Trophoblast cell (in vitro differentiated cells and primary cell): ENCODE data around the gene SAP30L.
A peak's percentile ranks its signal among the peaks of the same experiment; 100 is the strongest.

Source experiments
- DNase-seq, 2 donors: peaks; one replicate each; pipeline ENCODE4 v3.0.0-alpha.2; 2016
- H2AFZ ChIP-seq: 2 replicates; pipeline ENCODE4 v1.6.1; 2013; ENCODE audit warnings: low read length, moderate library complexity, mild to moderate bottlenecking; ENCODE audit not compliant: insufficient read depth, poor library complexity
- H2AK5ac ChIP-seq: 2 replicates; pipeline ENCODE4 v1.6.1; 2013; ENCODE audit warnings: mild to moderate bottlenecking, low read length
- H2BK120ac ChIP-seq: 2 replicates; pipeline ENCODE4 v1.6.1; 2013; ENCODE audit warnings: low read length, mild to moderate bottlenecking, moderate library complexity; ENCODE audit not compliant: insufficient read depth, poor library complexity
- H2BK12ac ChIP-seq: 2 replicates; pipeline ENCODE4 v1.6.1; 2013; ENCODE audit warnings: mild to moderate bottlenecking, low read length, moderate library complexity
- H2BK5ac ChIP-seq: 2 replicates; pipeline ENCODE4 v1.6.1; 2013; ENCODE audit warnings: low read length, low read depth, moderate library complexity, mild to moderate bottlenecking; ENCODE audit not compliant: poor library complexity
- H3K14ac ChIP-seq: 2 replicates; pipeline ENCODE4 v1.6.1; 2013; ENCODE audit warnings: mild to moderate bottlenecking, low read length
- H3K18ac ChIP-seq: 2 replicates; pipeline ENCODE4 v1.6.1; 2013; ENCODE audit warnings: mild to moderate bottlenecking, low read length
- H3K23ac ChIP-seq: 2 replicates; pipeline ENCODE4 v1.6.1; 2013; ENCODE audit warnings: low read length
- H3K27ac ChIP-seq: 2 replicates; pipeline ENCODE4 v1.5.1; 2013; ENCODE audit warnings: low read depth, mild to moderate bottlenecking, inconsistent platforms, low read length, moderate library complexity
- H3K27me3 ChIP-seq: 2 replicates; pipeline ENCODE4 v1.6.1; 2013; ENCODE audit warnings: inconsistent platforms, mild to moderate bottlenecking, low read length, moderate library complexity; ENCODE audit not compliant: insufficient read depth
- H3K36me3 ChIP-seq, 2 experiments: 1 replicate in 1 of 2; 2 replicates in 1 of 2; pipeline ENCODE4 v1.6.1; 2013; ENCODE audit warnings: low read length in 2 of 2, mild to moderate bottlenecking in 2 of 2, moderate library complexity in 1 of 2; ENCODE audit not compliant: insufficient read depth in 2 of 2, control insufficient read depth in 1 of 2
- H3K4ac ChIP-seq: 2 replicates; pipeline ENCODE4 v1.6.1; 2013; ENCODE audit warnings: low read depth, mild to moderate bottlenecking, low read length, moderate library complexity
- H3K4me1 ChIP-seq, 2 experiments: 1 replicate in 1 of 2; 2 replicates in 1 of 2; pipeline ENCODE4 v1.6.1; 2013; ENCODE audit warnings: low read length in 2 of 2, mild to moderate bottlenecking in 2 of 2, moderate library complexity in 1 of 2; ENCODE audit not compliant: insufficient read depth in 2 of 2, control insufficient read depth in 1 of 2
- H3K4me2 ChIP-seq: 2 replicates; pipeline ENCODE4 v1.6.1; 2013; ENCODE audit warnings: inconsistent platforms, mild to moderate bottlenecking, low read length, moderate library complexity
- H3K4me3 ChIP-seq: 2 replicates; pipeline ENCODE4 v1.5.1; 2013; ENCODE audit warnings: mild to moderate bottlenecking, low read depth, low read length, inconsistent platforms
- H3K79me1 ChIP-seq: one replicate; pipeline ENCODE4 v1.6.1; 2013; ENCODE audit warnings: low read length
- H3K79me2 ChIP-seq: 2 replicates; pipeline ENCODE4 v1.6.1; 2013; ENCODE audit warnings: low read length, mild to moderate bottlenecking; ENCODE audit not compliant: control insufficient read depth, insufficient read depth, poor library complexity
- H3K9ac ChIP-seq: 2 replicates; pipeline ENCODE4 v1.6.1; 2013; ENCODE audit warnings: mild to moderate bottlenecking, low read length
- H3K9me3 ChIP-seq: 2 replicates; pipeline ENCODE4 v1.6.1; 2013; ENCODE audit warnings: low read depth, mild to moderate bottlenecking, control low read depth, inconsistent platforms, low read length; ENCODE audit not compliant: insufficient read depth
- H4K12ac ChIP-seq: 2 replicates; pipeline ENCODE4 v1.6.1; 2013; ENCODE audit warnings: low read depth, mild to moderate bottlenecking, low read length, moderate library complexity
- H4K8ac ChIP-seq: 2 replicates; pipeline ENCODE4 v1.6.1; 2013; ENCODE audit warnings: low read depth, mild to moderate bottlenecking, low read length, moderate library complexity
- H4K91ac ChIP-seq: one replicate; pipeline ENCODE4 v1.6.1; 2013; ENCODE audit warnings: low read depth, mild to moderate bottlenecking, low read length, moderate library complexity
- WGBS: extraction: QIAGEN DNeasy Blood & Tissue Kit; methylation state at CpG from one replicate; pipeline ENCODE4 v1.1.7; 2013; ENCODE audit warnings: missing lambda C conversion rate; ENCODE audit not compliant: insufficient read length, insufficient coverage; ENCODE audit errors: extremely low coverage; 5-methylcytosine and 5-hydroxymethylcytosine counted together

Gene SAP30L

DNA sequence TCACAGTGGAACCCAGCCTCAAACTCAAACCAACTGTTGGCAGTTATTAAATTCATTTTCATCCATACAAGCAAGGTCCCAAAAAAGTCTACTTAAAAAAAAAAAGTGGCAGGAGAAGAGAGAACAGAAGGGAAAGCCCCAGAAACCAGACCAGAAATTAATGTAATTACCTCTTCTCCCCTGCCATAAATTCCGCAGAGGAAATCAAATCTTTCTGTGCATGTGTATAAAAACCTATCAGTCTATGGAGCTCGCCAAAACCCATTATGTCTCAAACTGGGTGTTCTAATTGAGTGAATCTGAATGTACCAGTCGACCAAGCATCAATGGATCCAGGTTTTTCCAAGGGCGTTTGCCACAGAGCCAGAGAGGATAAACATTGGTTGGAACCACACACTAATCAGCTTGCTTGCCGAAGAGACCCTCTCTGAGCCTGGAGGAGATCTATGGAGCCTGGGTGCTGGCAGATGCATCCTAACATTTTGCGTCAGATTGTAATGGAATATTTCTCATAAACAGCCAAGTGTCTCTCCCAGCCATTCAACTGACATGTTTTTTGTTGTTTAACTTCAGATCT lies 40.1 kb downstream of the SAP30L start:
- Histone ChIP-seq H3K79me1 (peaks cover 52% of the 10 kb centered on the region), H2BK5ac (peak overlapping the region; percentile 98), H2AFZ (peak overlapping the region; percentile 59), H3K27me3 (no peaks in the 10 kb centered on the region), H3K14ac (peak overlapping the region; percentile 99), H3K27ac (peak overlapping the region; percentile 93), H4K12ac (peak overlapping the region; percentile 60), H3K4me1 (peaks cover 26 to 36% of the 10 kb centered on the region in 2 experiments), H3K79me2 (peaks cover 26% of the 10 kb centered on the region), H2BK12ac (peak overlapping the region; percentile 91), H4K91ac (peak overlapping the region; percentile 99), H3K4me2 (peak overlapping the region; percentile 51), H2BK120ac (peak overlapping the region; percentile 95), H4K8ac (peak overlapping the region; percentile 94), H3K9ac (no peak overlapping the region), H3K4ac (peak overlapping the region; percentile 97), H3K18ac (peak overlapping the region; percentile 96), H3K4me3 (no peak overlapping the region), H3K9me3 (no peaks in the 10 kb centered on the region), H3K23ac (no peak overlapping the region), H3K36me3 (no peaks in the 10 kb centered on the region), H2AK5ac (peak overlapping the region; percentile 100)
- WGBS, result no CpG with 5 or more reads among the region's 6 CpGs
- DNase-seq, result no peak

DNA sequence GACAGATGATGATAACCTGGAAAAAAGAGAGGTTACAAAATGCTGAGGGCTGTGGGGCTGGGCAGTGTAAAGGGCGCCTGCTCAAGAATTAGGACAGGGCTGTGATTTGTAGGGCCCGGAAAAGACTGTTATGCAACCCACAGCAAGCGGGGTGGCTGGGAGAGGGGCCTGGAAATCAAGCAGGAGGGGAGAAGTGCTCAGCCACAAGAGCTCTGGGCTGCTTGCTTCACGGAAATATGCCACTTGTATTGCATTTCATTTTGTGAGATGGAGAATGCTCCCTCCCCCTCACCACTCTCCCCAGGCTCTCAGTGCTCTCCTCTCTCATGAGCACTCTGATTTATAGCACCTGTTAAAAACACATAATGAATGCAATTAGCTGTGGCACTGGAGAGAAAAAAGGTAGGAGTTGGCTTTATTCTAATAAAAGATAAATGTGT lies 40.6 kb downstream of the SAP30L start:
- Histone ChIP-seq H4K8ac (no peak overlapping the region), H4K12ac (no peak overlapping the region), H3K27ac (peak overlapping the region; percentile 93), H2BK5ac (no peak overlapping the region), H2BK12ac (no peak overlapping the region), H3K4me2 (peak overlapping the region; percentile 56), H3K4me3 (no peak overlapping the region), H2AK5ac (no peak overlapping the region), H3K18ac (no peak overlapping the region), H2AFZ (no peak overlapping the region), H3K23ac (no peak overlapping the region), H3K9ac (no peak overlapping the region), H4K91ac (no peak overlapping the region), H3K79me2 (peaks cover 26% of the 10 kb centered on the region), H3K79me1 (peaks cover 47% of the 10 kb centered on the region), H3K4ac (no peak overlapping the region), H3K9me3 (no peaks in the 10 kb centered on the region), H2BK120ac (no peak overlapping the region), H3K14ac (no peak overlapping the region), H3K4me1 (peaks cover 21 to 31% of the 10 kb centered on the region in 2 experiments), H3K27me3 (no peaks in the 10 kb centered on the region), H3K36me3 (no peaks in the 10 kb centered on the region)
- WGBS, result no CpG with 5 or more reads among the region's 4 CpGs
- DNase-seq, result no peak

DNA sequence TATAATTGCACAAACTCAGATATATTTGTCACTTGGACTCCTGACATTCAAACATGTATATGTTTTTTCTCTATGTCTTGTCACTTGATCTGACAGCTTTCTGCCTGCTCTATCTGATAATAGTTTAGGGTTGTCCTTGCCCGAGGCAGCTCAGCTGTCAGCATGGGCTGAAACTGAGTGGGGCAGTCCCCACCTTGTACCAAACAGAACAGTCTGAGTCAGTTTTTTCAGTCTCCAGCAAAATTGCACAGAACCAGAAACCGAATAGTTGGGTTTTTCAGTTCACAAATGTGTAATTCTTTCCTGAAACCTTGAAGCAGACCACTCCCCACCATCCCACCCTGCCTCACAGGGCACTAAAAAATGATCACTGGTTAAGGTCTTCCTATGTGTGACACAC lies 41.7 kb downstream of the SAP30L start:
- Histone ChIP-seq H4K12ac (no peak overlapping the region), H3K23ac (no peak overlapping the region), H2BK120ac (no peak overlapping the region), H3K4me3 (no peak overlapping the region), H3K9me3 (no peaks in the 10 kb centered on the region), H3K79me1 (peaks cover 45% of the 10 kb centered on the region), H3K36me3 (no peaks in the 10 kb centered on the region), H3K14ac (no peak overlapping the region), H2AK5ac (no peak overlapping the region), H2BK12ac (no peak overlapping the region), H3K9ac (no peak overlapping the region), H3K18ac (no peak overlapping the region), H4K91ac (no peak overlapping the region), H2BK5ac (peak overlapping the region; percentile 70), H3K27ac (peak overlapping the region; percentile 97), H3K4ac (no peak overlapping the region), H4K8ac (no peak overlapping the region), H3K4me2 (no peak overlapping the region), H2AFZ (no peak overlapping the region), H3K79me2 (peaks cover 21% of the 10 kb centered on the region), H3K4me1 (peaks cover 19 to 28% of the 10 kb centered on the region in 2 experiments), H3K27me3 (no peaks in the 10 kb centered on the region)
- DNase-seq, result no peak
- no CpG with 5 or more reads among the region's 2 CpGs for WGBS

DNA sequence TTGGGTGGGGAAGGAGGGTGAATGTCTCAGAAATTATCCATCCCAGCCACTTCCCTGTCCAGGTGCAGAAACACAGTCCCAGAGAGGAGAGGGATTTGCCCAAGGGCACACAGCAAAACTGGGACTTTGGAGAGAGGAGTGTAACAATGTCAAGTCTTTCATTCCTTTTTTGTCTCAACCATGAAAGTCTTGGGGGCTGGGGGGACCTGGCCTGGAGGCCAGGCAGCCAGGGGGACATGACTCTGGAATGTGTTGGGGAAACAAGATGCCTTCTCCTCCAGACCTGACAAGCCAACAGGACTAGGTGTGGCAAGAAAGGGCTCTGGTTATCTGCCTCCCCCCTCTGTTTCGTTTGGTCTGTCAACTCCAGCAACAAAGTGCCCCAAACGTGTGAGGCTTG lies 46.1 kb downstream of the SAP30L start:
- no peak overlapping the region for H3K9ac ChIP-seq
- peak overlapping the region; percentile 82 for H2BK120ac ChIP-seq
- peak overlapping the region; percentile 82 for H3K27ac ChIP-seq
- no CpG with 5 or more reads among the region's 2 CpGs for WGBS
- peak overlapping the region; percentile 79 for H2AK5ac ChIP-seq
- no peak overlapping the region for H3K4me2 ChIP-seq
- H4K91ac ChIP-seq, result peak overlapping the region; percentile 94
- H3K79me1 ChIP-seq, result peaks cover 18% of the 10 kb centered on the region
- peak overlapping the region; percentile 57 for H3K14ac ChIP-seq
- H2BK12ac ChIP-seq, result peak overlapping the region; percentile 83
- no peaks in the 10 kb centered on the region for H3K9me3 ChIP-seq
- H3K23ac ChIP-seq, result no peak overlapping the region
- peaks cover 9 to 12% of the 10 kb centered on the region in 2 experiments for H3K4me1 ChIP-seq
- no peak overlapping the region for H2AFZ ChIP-seq
- H3K27me3 ChIP-seq, result no peaks in the 10 kb centered on the region
- H3K79me2 ChIP-seq, result peaks cover 6% of the 10 kb centered on the region
- H3K4ac ChIP-seq, result peak overlapping the region; percentile 73
- peak overlapping the region; percentile 50 for H4K8ac ChIP-seq
- DNase-seq, result no peak
- H3K18ac ChIP-seq, result peak overlapping the region; percentile 60
- H4K12ac ChIP-seq, result no peak overlapping the region
- H2BK5ac ChIP-seq, result peak overlapping the region; percentile 86
- no peaks in the 10 kb centered on the region for H3K36me3 ChIP-seq
- no peak overlapping the region for H3K4me3 ChIP-seq
